A673 (cell line): ENCODE measurements around the gene DLGAP1. TPM values are rescaled to one million over a fixed set of nuclear protein-coding genes. Genes with fewer than 3 reads are reported as not detected.

Experiments
- BruUV-seq: library from RNA; stranded (reverse); fragments of 400-500 nt; replicated peaks from 2 replicates; lab custom pipeline; 2021; lab: Mats Ljungman, UMichigan
- CTCF ChIA-PET: fragments of 300-600 bp; sonication (Branson Sonifier 250); formaldehyde crosslinking; loops from one replicate; lab custom pipeline; 2022; ENCODE audit warnings: antibody characterized with exemption; lab: Charles Lee
- POLR2A ChIA-PET: fragments of 300-600 bp; sonication (Branson Sonifier 250); formaldehyde crosslinking; loops from one replicate; lab custom pipeline; 2022; ENCODE audit warnings: antibody characterized with exemption; ENCODE audit not compliant: low non-redundant PET; lab: Charles Lee
- DNase-seq: peaks from one replicate; pipeline ENCODE4 v3.0.0-alpha.2; 2015; ENCODE audit warnings: low spot score
- H3K27ac ChIP-seq: fragments of 200-600 bp; sonication (generic); 2 replicates; pipeline ENCODE4 v1.5.1; 2016; ENCODE audit warnings: mixed run types, low read depth, mild to moderate bottlenecking, mixed read lengths, antibody characterized with exemption, low read length; ENCODE audit not compliant: poor library complexity, severe bottlenecking
- H3K27me3 ChIP-seq: fragments of 200-600 bp; sonication (generic); replicated peaks from 2 replicates; pipeline ENCODE4 v1.6.1; 2017; ENCODE audit warnings: mixed run types, low read depth, mild to moderate bottlenecking, mixed read lengths, antibody characterized with exemption, low read length; ENCODE audit not compliant: insufficient read depth, poor library complexity
- H3K36me3 ChIP-seq: fragments of 200-600 bp; sonication (generic); 2 replicates; pipeline ENCODE4 v1.6.1; 2016; ENCODE audit warnings: mixed run types, mild to moderate bottlenecking, mixed read lengths, antibody characterized with exemption, low read length; ENCODE audit not compliant: insufficient read depth, poor library complexity, severe bottlenecking
- H3K4me1 ChIP-seq: fragments of 200-600 bp; sonication (generic); 2 replicates; pipeline ENCODE4 v1.6.1; 2017; ENCODE audit warnings: mixed run types, mild to moderate bottlenecking, mixed read lengths, antibody characterized with exemption, low read length; ENCODE audit not compliant: insufficient read depth, poor library complexity, severe bottlenecking
- H3K4me3 ChIP-seq: fragments of 200-600 bp; sonication (generic); 2 replicates; pipeline ENCODE4 v1.5.1; 2016; ENCODE audit warnings: low read depth, mixed run types, mild to moderate bottlenecking, mixed read lengths, low read length; ENCODE audit not compliant: poor library complexity, severe bottlenecking
- H3K9me3 ChIP-seq: fragments of 200-600 bp; sonication (generic); 2 replicates; pipeline ENCODE4 v1.6.1; 2016; ENCODE audit warnings: mixed run types, low read depth, mild to moderate bottlenecking, mixed read lengths, antibody characterized with exemption, low read length; ENCODE audit not compliant: poor library complexity, severe bottlenecking
- CTCF ChIP-seq: fragments of 300-800, 200-600 bp; sonication (generic); conservative IDR thresholded peaks from 2 replicates; pipeline ENCODE4 v1.5.1; 2017; ENCODE audit warnings: low read depth, mild to moderate bottlenecking, antibody characterized with exemption, low read length, moderate library complexity, mixed read lengths
- EZH2 ChIP-seq: fragments of 200-600 bp; sonication (generic); IDR thresholded peaks from 2 replicates; pipeline ENCODE4 v1.6.1; 2017; ENCODE audit warnings: borderline replicate concordance, low read depth, mild to moderate bottlenecking, mixed read lengths, antibody characterized with exemption, low read length; ENCODE audit not compliant: poor library complexity, severe bottlenecking
- intact Hi-C: fragments of 100-400 bp; cut with micrococcal nuclease; formaldehyde crosslinking; loops from one replicate; pipeline ENCODE4 v1.10.0; 2022; ENCODE audit not compliant: unreplicated experiment
- total RNA-seq: library from RNA; stranded (reverse); gene quantifications from 2 replicates; pipeline ENCODE4 v1.2.3, GENCODE V29; 2021

Gene DLGAP1
- total RNA-seq, 1 experiment from 2014 or later = 135 TPM

GRCh38 chr18:3616142-3616541, 839.0 kb downstream of the DLGAP1 start:
- TF ChIP-seq CTCF (no peak), EZH2 (no peak)
- Histone ChIP-seq H3K4me3 (no peak overlapping the region), H3K27ac (no peak overlapping the region), H3K27me3 (no peaks in the 10 kb centered on the region), H3K9me3 (no peaks in the 10 kb centered on the region), H3K4me1 (peaks cover 9% of the 10 kb centered on the region), H3K36me3 (peaks cover 10% of the 10 kb centered on the region)
- BruUV-seq = no TSS peak
- CTCF ChIA-PET = no interaction called here
- intact Hi-C loops = no loop called here
- no peak for DNase-seq
- POLR2A ChIA-PET = no interaction called here

GRCh38 chr18:3615374-3615985, 839.6 kb downstream of the DLGAP1 start:
- no peak for DNase-seq
- TF ChIP-seq CTCF (no peak), EZH2 (no peak)
- Histone ChIP-seq H3K4me1 (peaks cover 9% of the 10 kb centered on the region), H3K27me3 (no peaks in the 10 kb centered on the region), H3K4me3 (no peak overlapping the region), H3K9me3 (no peaks in the 10 kb centered on the region), H3K27ac (peak overlapping the region; percentile 25), H3K36me3 (peaks cover 10% of the 10 kb centered on the region)
- BruUV-seq = no TSS peak
- CTCF ChIA-PET = no interaction called here
- POLR2A ChIA-PET = no interaction called here
- intact Hi-C loops = no loop called here

GRCh38 chr18:3612315-3612714, 842.8 kb downstream of the DLGAP1 start:
- TF ChIP-seq EZH2 = no peak
- no peak for TF ChIP-seq CTCF
- BruUV-seq = no TSS peak
- Histone ChIP-seq H3K36me3 (peaks cover 27% of the 10 kb centered on the region), H3K27ac (peak overlapping the region; percentile 24), H3K27me3 (no peaks in the 10 kb centered on the region), H3K4me3 (no peak overlapping the region), H3K4me1 (peaks cover 13% of the 10 kb centered on the region), H3K9me3 (no peaks in the 10 kb centered on the region)
- DNase-seq = no peak
- ChIA-PET CTCF (no interaction called here), POLR2A (no interaction called here)
- intact Hi-C loops = no loop called here
